Measurements from ENCODE around the gene MS4A14. TPM values are rescaled to one million over a fixed set of nuclear protein-coding genes. Genes with fewer than 3 reads are reported as not detected.

The MS4A14 gene
- total RNA-seq, 1 donor from 2014 or later, result not detected

- Mint-ChIP-seq H3K9me3 (ENCODE audit: unreplicated experiment) (no peaks in the 10 kb centered on the region), H3K4me1 (ENCODE audit: low read depth, unreplicated experiment) (no peaks in the 10 kb centered on the region), H3K36me3 (ENCODE audit: unreplicated experiment) (no peaks in the 10 kb centered on the region), H3K27me3 (ENCODE audit: unreplicated experiment) (no peaks in the 10 kb centered on the region), H3K4me3 (ENCODE audit: unreplicated experiment) (no peak overlapping the region), H3K27ac (ENCODE audit: unreplicated experiment) (no peak overlapping the region)
- no peak for DNase-seq
- TF ChIP-seq CTCF (IDR thresholded peaks at IDR 0.05; ENCODE audit: partially characterized antibody, unreplicated experiment), result no peak
Measured at GRCh38 chr11:60372767-60373166, 23.5 kb upstream of the MS4A14 start.

GRCh38 chr11:60375316-60375715, 20.9 kb upstream of the MS4A14 start:
- no peak for DNase-seq
- no peaks in the 10 kb centered on the region for H3K4me1 Mint-ChIP-seq (ENCODE audit: low read depth, unreplicated experiment)
- TF ChIP-seq CTCF (IDR thresholded peaks at IDR 0.05; ENCODE audit: partially characterized antibody, unreplicated experiment), result no peak
- H3K36me3 Mint-ChIP-seq (ENCODE audit: unreplicated experiment), result no peaks in the 10 kb centered on the region
- H3K27me3 Mint-ChIP-seq (ENCODE audit: unreplicated experiment), result no peaks in the 10 kb centered on the region
- no peaks in the 10 kb centered on the region for H3K9me3 Mint-ChIP-seq (ENCODE audit: unreplicated experiment)
- no peak overlapping the region for H3K27ac Mint-ChIP-seq (ENCODE audit: unreplicated experiment)
- no peak overlapping the region for H3K4me3 Mint-ChIP-seq (ENCODE audit: unreplicated experiment)

GRCh38 chr11:60376601-60377000, 19.7 kb upstream of the MS4A14 start:
- Mint-ChIP-seq H3K9me3 (ENCODE audit: unreplicated experiment) (no peaks in the 10 kb centered on the region), H3K36me3 (ENCODE audit: unreplicated experiment) (no peaks in the 10 kb centered on the region), H3K27me3 (ENCODE audit: unreplicated experiment) (no peaks in the 10 kb centered on the region), H3K27ac (ENCODE audit: unreplicated experiment) (no peak overlapping the region), H3K4me3 (ENCODE audit: unreplicated experiment) (no peak overlapping the region), H3K4me1 (ENCODE audit: low read depth, unreplicated experiment) (no peaks in the 10 kb centered on the region)
- no peak for DNase-seq
- TF ChIP-seq CTCF (IDR thresholded peaks at IDR 0.05; ENCODE audit: partially characterized antibody, unreplicated experiment), result no peak

- Mint-ChIP-seq H3K9me3 (ENCODE audit: unreplicated experiment) (no peaks in the 10 kb centered on the region), H3K36me3 (ENCODE audit: unreplicated experiment) (no peaks in the 10 kb centered on the region), H3K4me3 (ENCODE audit: unreplicated experiment) (no peak overlapping the region), H3K27me3 (ENCODE audit: unreplicated experiment) (no peaks in the 10 kb centered on the region), H3K27ac (ENCODE audit: unreplicated experiment) (no peak overlapping the region), H3K4me1 (ENCODE audit: low read depth, unreplicated experiment) (no peaks in the 10 kb centered on the region)
- DNase-seq, result no peak
- TF ChIP-seq CTCF (IDR thresholded peaks at IDR 0.05; ENCODE audit: partially characterized antibody, unreplicated experiment), result no peak
Measured at GRCh38 chr11:60377401-60378136, 18.7 kb upstream of the MS4A14 start.

- Mint-ChIP-seq H3K4me3 (ENCODE audit: unreplicated experiment) (no peak within 1 kb of the TSS), H3K36me3 (ENCODE audit: unreplicated experiment) (no peaks in the 10 kb centered on the region), H3K9me3 (ENCODE audit: unreplicated experiment) (no peaks in the 10 kb centered on the region), H3K27ac (ENCODE audit: unreplicated experiment) (no peak within 1 kb of the TSS), H3K27me3 (ENCODE audit: unreplicated experiment) (no peaks in the 10 kb centered on the region), H3K4me1 (ENCODE audit: low read depth, unreplicated experiment) (no peaks in the 10 kb centered on the region)
- no peak for DNase-seq
- TF ChIP-seq CTCF (IDR thresholded peaks at IDR 0.05; ENCODE audit: partially characterized antibody, unreplicated experiment), result no peak
Measured at GRCh38 chr11:60378354-60378753, 17.9 kb upstream of the MS4A14 start, which contains the start of gene MS4A7. Gene MS4A7 (plus strand): TSS chr11:60378532. CDS start chr11:60383142, 4,610 bp downstream.
